ENCODE results near the gene STX1B. TPM values are rescaled to one million over a fixed set of nuclear protein-coding genes. Genes with fewer than 3 reads are reported as not detected.
"Not testable (repeated sequence)": the region's sequence is repeated elsewhere in the genome, so short reads cannot be mapped to it uniquely, and the experiment has no call there.

The STX1B gene
- total and polyA plus RNA-seq, 7 experiments from 2014 or later = 0.37 to 5.2 (median 4.2) TPM

DNA sequence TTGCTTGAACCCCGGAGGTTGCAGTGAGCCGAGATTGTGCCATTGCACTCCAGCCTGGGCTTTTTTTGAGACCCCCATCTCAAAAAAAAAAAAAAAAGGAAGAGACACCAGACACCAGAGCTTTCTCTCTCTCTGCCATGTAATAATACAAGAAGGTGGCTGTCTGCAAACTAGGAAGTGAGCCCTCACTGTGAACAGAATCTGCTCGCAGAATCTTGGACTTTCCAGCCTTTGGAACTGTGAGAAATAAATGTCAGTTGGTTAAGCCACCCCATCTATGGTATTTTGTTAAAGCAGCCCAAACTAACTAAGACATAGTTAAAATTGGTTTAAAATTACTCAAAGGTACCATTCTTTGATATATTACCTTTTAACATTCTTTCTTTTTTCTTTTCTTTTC, 10.1 kb upstream of the STX1B start:
- Histone ChIP-seq H3K27me3 (ENCODE audit: control insufficient read depth in 2 of 2, insufficient read depth in 2 of 2, low read length in 2 of 2) (no peaks in the 10 kb centered on the region), H3K9me3 (ENCODE audit: control insufficient read depth in 2 of 3, low read length in 3 of 3) (no peaks in the 10 kb centered on the region), H3K4me1 (ENCODE audit: control insufficient read depth in 2 of 2, insufficient read depth in 2 of 2, low read length in 2 of 2) (no peaks in the 10 kb centered on the region), H3K27ac (ENCODE audit: low read depth, low read length) (no peak overlapping the region), H3K4me3 (ENCODE audit: low read length) (no peak overlapping the region), H3K36me3 (ENCODE audit: control insufficient read depth in 2 of 3, insufficient read depth in 3 of 3, low read length in 3 of 3) (no peaks in the 10 kb centered on the region)
- intact Hi-C loops (cut with micrococcal nuclease) = no loop called here
- H3K27ac Mint-ChIP-seq = no peak overlapping the region
- peaks cover 0 to 4% (median 0%) of the 10 kb centered on the region in 5 donors for H3K36me3 Mint-ChIP-seq
- H3K4me3 Mint-ChIP-seq = no peak overlapping the region
- ATAC-seq = no peak
- CTCF ChIA-PET = interaction anchor here (0.7 kb wide), 1 partner anchor 889 kb away, joined by 3 read pairs; no protein-coding TSS in a partner anchor
- peaks cover 0 to 3% (median 0%) of the 10 kb centered on the region in 5 donors for H3K27me3 Mint-ChIP-seq
- peaks cover 0 to 10% (median 0%) of the 10 kb centered on the region in 7 donors for H3K4me1 Mint-ChIP-seq
- H3K9me3 Mint-ChIP-seq = no peaks in the 10 kb centered on the region
- POLR2A ChIA-PET = interaction anchor here (0.6 to 0.7 kb wide), 3 partner anchors 14 to 489 kb away, joined by 3 to 4 read pairs (median 3); no protein-coding TSS in a partner anchor
- no peak for DNase-seq

DNA sequence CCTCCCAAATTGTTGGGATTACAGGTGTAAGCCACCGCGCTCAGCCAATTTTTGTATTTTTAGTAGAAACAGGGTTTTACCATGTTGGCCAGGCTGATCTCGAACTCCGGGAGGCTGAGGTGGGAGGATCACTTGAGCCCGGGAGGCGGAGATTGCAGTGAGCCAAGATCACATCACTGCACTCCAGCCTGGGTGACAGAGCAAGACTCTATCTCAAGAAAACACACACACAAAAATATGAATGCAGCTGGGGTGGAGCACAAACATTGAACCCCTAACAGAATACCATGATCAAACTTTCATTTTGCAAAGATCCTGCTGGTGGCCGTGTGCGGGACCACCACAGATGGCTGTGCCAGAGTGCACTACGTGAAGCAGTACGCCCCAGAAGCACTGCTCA, 7.3 kb upstream of the STX1B start:
- H3K4me1 ChIP-seq (ENCODE audit: control insufficient read depth in 2 of 2, insufficient read depth in 2 of 2, low read length in 2 of 2); H3K9me3 ChIP-seq (ENCODE audit: control insufficient read depth in 2 of 3, low read length in 3 of 3); H3K9me3 Mint-ChIP-seq; DNase-seq; H3K4me3 ChIP-seq (ENCODE audit: low read length); POLR2A ChIA-PET; H3K4me3 Mint-ChIP-seq; H3K27me3 ChIP-seq (ENCODE audit: control insufficient read depth in 2 of 2, insufficient read depth in 2 of 2, low read length in 2 of 2); H3K27ac Mint-ChIP-seq; H3K36me3 ChIP-seq (ENCODE audit: control insufficient read depth in 2 of 3, insufficient read depth in 3 of 3, low read length in 3 of 3); H3K27ac ChIP-seq (ENCODE audit: low read depth, low read length); ATAC-seq; CTCF ChIA-PET; H3K36me3 Mint-ChIP-seq; intact Hi-C loops (cut with micrococcal nuclease): not testable (repeated sequence)
- Mint-ChIP-seq H3K27me3 (peaks cover 0 to 19% (median 12%) of the 10 kb centered on the region in 5 donors), H3K4me1 (peaks cover 0 to 10% (median 5%) of the 10 kb centered on the region in 7 donors)

DNA sequence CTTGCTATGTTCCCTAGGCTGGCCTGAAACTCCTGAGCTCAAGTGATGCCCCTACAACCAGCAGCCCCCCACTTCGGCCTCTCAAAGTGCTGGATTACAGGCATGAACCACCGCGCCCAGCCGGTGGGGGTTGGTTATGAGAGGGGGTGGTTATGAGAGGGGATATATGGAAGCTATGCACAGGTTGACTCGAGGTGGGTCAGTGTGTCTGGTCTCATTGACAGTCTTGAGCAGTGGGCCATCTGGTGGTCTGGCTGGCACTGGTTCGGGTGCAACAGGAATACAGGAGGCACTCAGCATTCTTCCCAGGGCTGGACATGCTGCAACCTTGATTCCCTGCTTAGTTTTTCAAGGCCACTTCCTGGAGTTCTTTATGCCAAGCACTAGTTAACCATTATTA, 5.6 kb upstream of the STX1B start:
- H3K27me3 ChIP-seq (ENCODE audit: control insufficient read depth in 2 of 2, insufficient read depth in 2 of 2, low read length in 2 of 2) = no peaks in the 10 kb centered on the region
- Mint-ChIP-seq H3K27ac (no peak overlapping the region), H3K36me3 (no peaks in the 10 kb centered on the region), H3K9me3 (no peaks in the 10 kb centered on the region), H3K4me1 (peaks cover 0 to 17% (median 16%) of the 10 kb centered on the region in 7 donors), H3K4me3 (no peak overlapping the region), H3K27me3 (peaks cover 0 to 36% (median 22%) of the 10 kb centered on the region in 5 donors)
- ATAC-seq = no peak
- CTCF ChIA-PET = no interaction called here
- H3K36me3 ChIP-seq (ENCODE audit: control insufficient read depth in 2 of 3, insufficient read depth in 3 of 3, low read length in 3 of 3) = no peaks in the 10 kb centered on the region
- H3K4me1 ChIP-seq (ENCODE audit: control insufficient read depth in 2 of 2, insufficient read depth in 2 of 2, low read length in 2 of 2) = peaks cover 2 to 4% of the 10 kb centered on the region in 2 donors
- no peak overlapping the region for H3K4me3 ChIP-seq (ENCODE audit: low read length)
- intact Hi-C loops (cut with micrococcal nuclease) = no loop called here
- POLR2A ChIA-PET = no interaction called here
- no peak for DNase-seq
- H3K27ac ChIP-seq (ENCODE audit: low read depth, low read length) = no peak overlapping the region
- H3K9me3 ChIP-seq (ENCODE audit: control insufficient read depth in 2 of 3, low read length in 3 of 3) = no peaks in the 10 kb centered on the region

DNA sequence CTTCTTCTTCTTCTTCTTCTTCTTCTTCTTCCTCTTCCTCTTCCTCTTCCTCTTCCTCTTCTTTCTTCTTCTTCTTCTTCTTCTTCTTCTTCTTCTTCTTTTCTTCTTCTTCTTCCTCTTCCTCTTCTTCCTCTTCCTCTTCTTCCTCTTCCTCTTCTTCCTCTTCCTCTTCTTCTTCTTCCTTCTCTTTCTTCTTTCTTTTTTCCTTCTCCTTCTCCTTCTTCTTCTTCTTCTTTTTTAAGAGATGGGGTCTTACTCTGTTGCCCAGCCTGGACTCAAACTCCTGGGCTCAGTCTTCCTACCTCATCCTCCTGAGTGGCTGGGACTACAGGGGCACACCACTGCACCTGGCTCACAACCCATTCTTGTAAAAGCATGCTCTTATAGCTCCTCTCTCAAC, 2.9 kb upstream of the STX1B start:
- H3K27ac Mint-ChIP-seq; H3K4me1 ChIP-seq (ENCODE audit: control insufficient read depth in 2 of 2, insufficient read depth in 2 of 2, low read length in 2 of 2); H3K9me3 Mint-ChIP-seq; H3K36me3 ChIP-seq (ENCODE audit: control insufficient read depth in 2 of 3, insufficient read depth in 3 of 3, low read length in 3 of 3); H3K4me3 ChIP-seq (ENCODE audit: low read length); DNase-seq; H3K9me3 ChIP-seq (ENCODE audit: control insufficient read depth in 2 of 3, low read length in 3 of 3); H3K36me3 Mint-ChIP-seq; intact Hi-C loops (cut with micrococcal nuclease); ATAC-seq; POLR2A ChIA-PET; H3K27me3 ChIP-seq (ENCODE audit: control insufficient read depth in 2 of 2, insufficient read depth in 2 of 2, low read length in 2 of 2); CTCF ChIA-PET; H3K27ac ChIP-seq (ENCODE audit: low read depth, low read length): not testable (repeated sequence)
- H3K4me3 Mint-ChIP-seq = peak overlapping the region in 3 of 10 donors; percentile 19 to 86 (median 65)
- peaks cover 0 to 56% (median 22%) of the 10 kb centered on the region in 5 donors for H3K27me3 Mint-ChIP-seq
- peaks cover 13 to 27% (median 20%) of the 10 kb centered on the region in 7 donors for H3K4me1 Mint-ChIP-seq

DNA sequence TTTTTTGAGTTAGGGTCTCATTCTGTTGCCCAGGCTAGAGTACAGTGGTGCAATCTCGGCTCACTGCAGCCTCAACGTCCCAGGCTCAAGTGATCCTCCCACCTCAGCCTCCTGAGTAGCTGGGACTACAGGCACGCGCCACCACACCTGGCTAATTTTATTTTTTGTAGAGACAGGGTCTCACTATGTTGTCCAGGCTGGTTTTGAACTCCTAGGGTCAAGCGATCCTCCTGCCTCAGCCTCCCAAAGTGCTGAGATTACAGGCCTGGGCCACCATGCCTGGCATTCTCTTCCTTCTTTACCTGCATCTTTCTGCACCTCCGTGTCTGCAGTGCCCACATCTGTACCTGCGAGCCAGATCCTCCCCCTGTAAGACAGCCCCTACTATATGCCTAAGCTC, 1.4 kb upstream of the STX1B start:
- Mint-ChIP-seq H3K27ac (peak overlapping the region in 5 of 9 donors; percentile 22 to 82 (median 67)), H3K4me1 (peaks cover 13 to 27% (median 20%) of the 10 kb centered on the region in 7 donors), H3K27me3 (peaks cover 0 to 59% (median 22%) of the 10 kb centered on the region in 5 donors), H3K4me3 (peak overlapping the region; percentile 67 to 89 (median 81))
- H3K27me3 ChIP-seq (ENCODE audit: control insufficient read depth in 2 of 2, insufficient read depth in 2 of 2, low read length in 2 of 2); CTCF ChIA-PET; H3K4me1 ChIP-seq (ENCODE audit: control insufficient read depth in 2 of 2, insufficient read depth in 2 of 2, low read length in 2 of 2); H3K27ac ChIP-seq (ENCODE audit: low read depth, low read length); H3K9me3 Mint-ChIP-seq; H3K36me3 ChIP-seq (ENCODE audit: control insufficient read depth in 2 of 3, insufficient read depth in 3 of 3, low read length in 3 of 3); H3K9me3 ChIP-seq (ENCODE audit: control insufficient read depth in 2 of 3, low read length in 3 of 3); DNase-seq; POLR2A ChIA-PET; ATAC-seq; H3K4me3 ChIP-seq (ENCODE audit: low read length); H3K36me3 Mint-ChIP-seq: not testable (repeated sequence)
- intact Hi-C loops (cut with micrococcal nuclease) = loop anchor here in 1 of 2 donors (2.0 kb wide), 1 partner anchor 21 kb away; the partner anchor contains the start of gene STX4

DNA sequence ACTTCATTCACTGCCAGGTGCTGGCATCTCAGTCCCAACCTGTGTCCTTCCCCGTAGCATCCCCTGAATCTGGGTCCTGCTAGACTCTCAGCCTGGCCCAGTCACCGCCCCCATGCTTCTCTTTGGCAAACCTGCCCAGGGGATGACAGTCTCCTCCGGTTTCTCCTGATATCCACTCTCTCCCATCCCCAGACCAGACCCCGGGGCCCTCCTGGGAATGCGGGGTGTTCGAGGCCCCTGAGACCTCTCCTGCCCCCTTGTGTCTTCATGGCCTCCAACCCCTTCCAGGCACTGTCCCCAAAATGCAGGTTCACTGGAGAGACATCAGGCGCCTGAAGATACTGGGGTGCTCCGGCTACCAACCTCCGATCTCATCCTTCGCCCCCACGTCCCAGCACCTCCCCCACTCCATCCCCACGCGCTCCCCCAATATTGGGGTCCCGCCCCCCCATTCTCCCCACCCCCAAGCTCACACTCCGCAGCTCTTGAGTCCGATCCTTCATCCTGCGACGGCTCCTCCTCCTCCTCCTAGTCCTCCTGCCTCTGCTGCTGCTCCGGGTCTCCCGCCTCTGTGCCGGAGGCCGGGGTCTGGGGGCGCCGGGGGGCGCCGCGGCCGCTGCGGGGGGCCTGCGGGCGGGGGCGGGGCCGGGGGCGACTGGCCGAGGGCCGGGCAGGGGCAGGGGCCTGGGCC, 399 bp downstream of the STX1B start:
- H3K36me3 Mint-ChIP-seq = no peaks in the 10 kb centered on the region
- H3K4me3 Mint-ChIP-seq = peak overlapping the region; percentile 31 to 91 (median 80)
- POLR2A ChIA-PET = interaction anchor here (0.6 kb wide), 1 partner anchor 109 kb away, joined by 4 read pairs; no protein-coding TSS in a partner anchor
- no peak overlapping the region for H3K27ac ChIP-seq (ENCODE audit: low read depth, low read length)
- DNase-seq (no peak), ATAC-seq (peak; percentile 53)
- H3K9me3 ChIP-seq (ENCODE audit: control insufficient read depth in 2 of 3, low read length in 3 of 3) = no peaks in the 10 kb centered on the region
- peaks cover 3 to 6% of the 10 kb centered on the region in 2 donors for H3K4me1 ChIP-seq (ENCODE audit: control insufficient read depth in 2 of 2, insufficient read depth in 2 of 2, low read length in 2 of 2)
- no peak overlapping the region for H3K4me3 ChIP-seq (ENCODE audit: low read length)
- peak overlapping the region in 6 of 9 donors; percentile 29 to 83 (median 62) for H3K27ac Mint-ChIP-seq
- H3K27me3 ChIP-seq (ENCODE audit: control insufficient read depth in 2 of 2, insufficient read depth in 2 of 2, low read length in 2 of 2) = no peaks in the 10 kb centered on the region
- H3K9me3 Mint-ChIP-seq = no peaks in the 10 kb centered on the region
- intact Hi-C loops (cut with micrococcal nuclease) = loop anchor here (1.0 to 2.0 kb wide), 3 partner anchors 13 to 23 kb away; partner anchors contain the start of gene STX4 (in 2 of the 2)
- H3K36me3 ChIP-seq (ENCODE audit: control insufficient read depth in 2 of 3, insufficient read depth in 3 of 3, low read length in 3 of 3) = no peaks in the 10 kb centered on the region
- CTCF ChIA-PET = no interaction called here
- peaks cover 0 to 63% (median 19%) of the 10 kb centered on the region in 5 donors for H3K27me3 Mint-ChIP-seq
- H3K4me1 Mint-ChIP-seq = peaks cover 13 to 31% (median 20%) of the 10 kb centered on the region in 7 donors

All from naive thymus-derived CD4-positive, alpha-beta T cell (primary cell).